ENCODE data around the gene OVOL1.
A peak's percentile ranks its signal among the peaks of the same experiment; 100 is the strongest.
"Not testable (repeated sequence)": the region's sequence is repeated elsewhere in the genome, so short reads cannot be mapped to it uniquely, and the experiment has no call there.

Gene OVOL1

GRCh38 chr11:65814986-65815565 lies 28.2 kb downstream of the OVOL1 start:
- no peak for DNase-seq (ENCODE audit: low read depth, low spot score)

GRCh38 chr11:65816696-65817095 lies 29.8 kb downstream of the OVOL1 start:
- DNase-seq (ENCODE audit: low read depth, low spot score) = no peak

- no peak for DNase-seq (ENCODE audit: low read depth, low spot score)
Measured at GRCh38 chr11:65817312-65817834, 30.5 kb downstream of the OVOL1 start.

- peak; percentile 92 for DNase-seq (ENCODE audit: low read depth, low spot score)
Measured at GRCh38 chr11:65817835-65818680, 31.2 kb downstream of the OVOL1 start.

GRCh38 chr11:65821107-65821506 lies 34.2 kb downstream of the OVOL1 start:
- no peak for DNase-seq (ENCODE audit: low read depth, low spot score)

- DNase-seq (ENCODE audit: low read depth, low spot score) = no peak
Measured at GRCh38 chr11:65822776-65823528, 36.1 kb downstream of the OVOL1 start.

GRCh38 chr11:65826984-65827735 lies 40.3 kb downstream of the OVOL1 start:
- no peak for DNase-seq (ENCODE audit: low read depth, low spot score)

GRCh38 chr11:65829459-65829858 lies 42.6 kb downstream of the OVOL1 start:
- DNase-seq (ENCODE audit: low read depth, low spot score) = no peak

- DNase-seq (ENCODE audit: low read depth, low spot score) = not testable (repeated sequence)
Measured at GRCh38 chr11:65832231-65832630, 45.4 kb downstream of the OVOL1 start.

GRCh38 chr11:65833297-65834030 lies 46.6 kb downstream of the OVOL1 start, which contains the start of gene SNX32:
SNX32 (plus strand) TSS chr11:65833963; CDS start chr11:65834066, 103 bp downstream.
- peak; percentile 87 for DNase-seq (ENCODE audit: low read depth, low spot score)

GRCh38 chr11:65834202-65834601 lies 47.3 kb downstream of the OVOL1 start:
- DNase-seq (ENCODE audit: low read depth, low spot score) = no peak

GRCh38 chr11:65842144-65842543 lies 55.3 kb downstream of the OVOL1 start:
- no peak for DNase-seq (ENCODE audit: low read depth, low spot score)

GRCh38 chr11:65843811-65844210 lies 56.9 kb downstream of the OVOL1 start:
- DNase-seq (ENCODE audit: low read depth, low spot score) = no peak

GRCh38 chr11:65844231-65844872 lies 57.5 kb downstream of the OVOL1 start:
- no peak for DNase-seq (ENCODE audit: low read depth, low spot score)
